MCF 10A (cell line): ENCODE results near the gene CZIB. TPM values are rescaled to one million over a fixed set of nuclear protein-coding genes. Genes with fewer than 3 reads are reported as not detected.

Source experiments
- BruUV-seq: library from RNA; stranded (reverse); fragments of 400-500 nt; replicated peaks from 2 replicates; lab custom pipeline; 2021; lab: Mats Ljungman, UMichigan
- CTCF ChIA-PET: fragments of 300-600 bp; sonication (Branson Sonifier 250); formaldehyde crosslinking; extraction: SDS; loops from one replicate; lab custom pipeline; 2021; ENCODE audit warnings: antibody characterized with exemption, inconsistent platforms; lab: Yijun Ruan, JAX
- POLR2A ChIA-PET: fragments of 300-600, 350-650 bp; sonication (Branson Sonifier 250); formaldehyde crosslinking; extraction: SDS; loops from one replicate; lab custom pipeline; 2020; ENCODE audit warnings: antibody characterized with exemption, inconsistent platforms; lab: Yijun Ruan, JAX
- DNase-seq: peaks from one replicate; pipeline ENCODE4 v3.0.0-alpha.2; 2018; ENCODE audit not compliant: unreplicated experiment
- H3K27ac Mint-ChIP-seq: one replicate; pipeline ENCODE4 v1.8.0; 2022; ENCODE audit warnings: mild to moderate bottlenecking, low read depth, mixed read lengths; ENCODE audit not compliant: unreplicated experiment
- H3K27me3 Mint-ChIP-seq: one replicate; pipeline ENCODE4 v1.8.0; 2022; ENCODE audit warnings: mixed read lengths; ENCODE audit not compliant: insufficient read depth, unreplicated experiment
- H3K36me3 Mint-ChIP-seq: one replicate; pipeline ENCODE4 v1.8.0; 2022; ENCODE audit warnings: mild to moderate bottlenecking, moderate library complexity, mixed read lengths; ENCODE audit not compliant: insufficient read depth, unreplicated experiment
- H3K4me1 Mint-ChIP-seq: one replicate; pipeline ENCODE4 v1.8.0; 2022; ENCODE audit warnings: mixed read lengths; ENCODE audit not compliant: insufficient read depth, unreplicated experiment
- H3K4me3 Mint-ChIP-seq: one replicate; pipeline ENCODE4 v1.8.0; 2022; ENCODE audit warnings: mild to moderate bottlenecking, moderate library complexity, mixed read lengths; ENCODE audit not compliant: unreplicated experiment
- H3K9me3 Mint-ChIP-seq: one replicate; pipeline ENCODE4 v1.8.0; 2022; ENCODE audit warnings: mixed read lengths; ENCODE audit not compliant: unreplicated experiment
- intact Hi-C: fragments of 100-400 bp; cut with micrococcal nuclease; formaldehyde crosslinking; loops from 2 replicates; pipeline ENCODE4 v1.14.1; 2022
- total RNA-seq: library from RNA; stranded (reverse); gene quantifications from 2 replicates; pipeline ENCODE4 v1.2.3, GENCODE V29; 2022
- TF ChIP-seq, protein P1 (sequence below): fragments of 200-600 bp; IDR thresholded peaks from one replicate; pipeline ENCODE4 v1.8.0; 2022; ENCODE audit warnings: antibody characterized with exemption, mild to moderate bottlenecking; ENCODE audit not compliant: unreplicated experiment

The CZIB gene
- total RNA-seq, 1 experiment from 2014 or later = 45.0 TPM

DNA sequence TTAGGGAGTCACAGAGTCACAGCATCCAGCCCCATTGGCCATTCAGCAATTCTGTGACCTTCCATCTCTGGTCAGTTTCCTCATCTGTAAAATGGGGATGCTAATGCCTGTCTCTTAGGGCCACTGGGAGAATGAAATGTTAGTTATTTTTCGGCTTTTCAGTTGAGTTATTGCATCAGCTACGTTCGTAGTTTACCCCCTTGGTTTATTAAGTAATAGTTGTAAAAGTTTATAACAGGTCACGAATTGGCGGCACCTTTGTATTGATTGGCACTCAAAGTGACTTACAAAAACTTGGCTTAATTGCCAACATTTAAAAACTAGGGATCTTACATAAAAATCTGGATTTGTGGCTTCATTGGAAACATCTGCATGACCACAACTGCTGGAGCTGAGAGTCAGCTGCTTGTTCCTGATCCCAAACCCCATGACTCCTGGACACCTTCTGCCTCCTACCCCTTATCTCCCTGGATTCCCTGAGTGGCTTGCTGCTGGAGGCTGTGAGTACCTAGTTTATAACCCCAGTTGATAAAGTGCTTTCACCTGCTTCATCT, 54.9 kb downstream of the CZIB start:
- CTCF ChIA-PET = interaction anchor here (1.9 kb wide), 1 partner anchor 17 kb away, joined by 6 read pairs; no protein-coding TSS in a partner anchor
- no peak for DNase-seq
- TF ChIP-seq, protein P1, sequence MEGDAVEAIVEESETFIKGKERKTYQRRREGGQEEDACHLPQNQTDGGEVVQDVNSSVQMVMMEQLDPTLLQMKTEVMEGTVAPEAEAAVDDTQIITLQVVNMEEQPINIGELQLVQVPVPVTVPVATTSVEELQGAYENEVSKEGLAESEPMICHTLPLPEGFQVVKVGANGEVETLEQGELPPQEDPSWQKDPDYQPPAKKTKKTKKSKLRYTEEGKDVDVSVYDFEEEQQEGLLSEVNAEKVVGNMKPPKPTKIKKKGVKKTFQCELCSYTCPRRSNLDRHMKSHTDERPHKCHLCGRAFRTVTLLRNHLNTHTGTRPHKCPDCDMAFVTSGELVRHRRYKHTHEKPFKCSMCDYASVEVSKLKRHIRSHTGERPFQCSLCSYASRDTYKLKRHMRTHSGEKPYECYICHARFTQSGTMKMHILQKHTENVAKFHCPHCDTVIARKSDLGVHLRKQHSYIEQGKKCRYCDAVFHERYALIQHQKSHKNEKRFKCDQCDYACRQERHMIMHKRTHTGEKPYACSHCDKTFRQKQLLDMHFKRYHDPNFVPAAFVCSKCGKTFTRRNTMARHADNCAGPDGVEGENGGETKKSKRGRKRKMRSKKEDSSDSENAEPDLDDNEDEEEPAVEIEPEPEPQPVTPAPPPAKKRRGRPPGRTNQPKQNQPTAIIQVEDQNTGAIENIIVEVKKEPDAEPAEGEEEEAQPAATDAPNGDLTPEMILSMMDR = no peak
- no peaks in the 10 kb centered on the region for H3K9me3 Mint-ChIP-seq
- BruUV-seq = no TSS peak
- H3K27me3 Mint-ChIP-seq = peaks cover 21% of the 10 kb centered on the region
- no peaks in the 10 kb centered on the region for H3K4me1 Mint-ChIP-seq
- H3K4me3 Mint-ChIP-seq = no peak overlapping the region
- H3K27ac Mint-ChIP-seq = no peak overlapping the region
- H3K36me3 Mint-ChIP-seq = no peaks in the 10 kb centered on the region
- POLR2A ChIA-PET = interaction anchor here (0.6 kb wide), 1 partner anchor 28 kb away, joined by 3 read pairs; no protein-coding TSS in a partner anchor
- intact Hi-C loops = no loop called here

Other genes starting within 250 kb of the CZIB start
- gene PODN, start 158.4 kb downstream of the CZIB start, total RNA-seq = not detected in 2 replicates
- gene SLC1A7, start 78.0 kb downstream of the CZIB start, total RNA-seq = not detected in 2 replicates
- 17.3 and 19.6 TPM in 2 replicates for gene CPT2, start 23.8 kb downstream of the CZIB start, total RNA-seq
- 68.2 and 70.3 TPM in 2 replicates for gene MAGOH, start 17.9 kb upstream of the CZIB start, total RNA-seq
- gene LRP8, start 107.4 kb upstream of the CZIB start, total RNA-seq = 21.5 and 21.8 TPM in 2 replicates
- gene DMRTB1, start 238.8 kb upstream of the CZIB start, total RNA-seq = not detected in 2 replicates